HG02759 (cell line): Measurements from ENCODE around the gene ATXN8OS.
"Not testable (repeated sequence)": the region's sequence is repeated elsewhere in the genome, so short reads cannot be mapped to it uniquely, and the experiment has no call there.

ENCODE experiments used
- ATAC-seq: cut with Tn5 transposase; IDR thresholded peaks from one replicate; pipeline ENCODE4 v1.9.1; 2021; ENCODE audit warnings: mild to moderate bottlenecking, moderate library complexity; ENCODE audit not compliant: unreplicated experiment

Gene ATXN8OS

GRCh38 chr13:70107498-70108281 is at the start of gene ATXN8OS:
Gene ATXN8OS (plus strand): TSS chr13:70107826.
- no peak for ATAC-seq

- no peak for ATAC-seq
Observed at GRCh38 chr13:70080012-70080411, 27.6 kb upstream of the ATXN8OS start.

- no peak for ATAC-seq
Observed at GRCh38 chr13:70087247-70087646, 20.4 kb upstream of the ATXN8OS start.

GRCh38 chr13:70088926-70089325 is 18.7 kb upstream of the ATXN8OS start:
- ATAC-seq, result no peak

GRCh38 chr13:70090036-70090723 is 17.4 kb upstream of the ATXN8OS start:
- peak; percentile 85 for ATAC-seq

GRCh38 chr13:70098669-70099068 is 9.0 kb upstream of the ATXN8OS start:
- no peak for ATAC-seq

- ATAC-seq, result no peak
Observed at GRCh38 chr13:70104481-70104880, 3.1 kb upstream of the ATXN8OS start.

- no peak for ATAC-seq
Observed at GRCh38 chr13:70107125-70107497, 515 bp upstream of the ATXN8OS start.

GRCh38 chr13:70108356-70109105 is 905 bp downstream of the ATXN8OS start, which contains the start of gene KLHL1:
Gene KLHL1 (minus strand): TSS chr13:70108452. CDS start chr13:70107699, 753 bp downstream.
- ATAC-seq, result no peak

- ATAC-seq, result no peak
Observed at GRCh38 chr13:70117338-70117905, 9.8 kb downstream of the ATXN8OS start.

- ATAC-seq, result no peak
Observed at GRCh38 chr13:70125693-70126092, 18.1 kb downstream of the ATXN8OS start.

GRCh38 chr13:70128098-70128497 is 20.5 kb downstream of the ATXN8OS start:
- no peak for ATAC-seq

- ATAC-seq, result not testable (repeated sequence)
Observed at GRCh38 chr13:70142658-70143057, 35.0 kb downstream of the ATXN8OS start.

GRCh38 chr13:70162141-70162540 is 54.5 kb downstream of the ATXN8OS start:
- no peak for ATAC-seq

GRCh38 chr13:70170689-70171088 is 63.1 kb downstream of the ATXN8OS start:
- no peak for ATAC-seq

GRCh38 chr13:70171151-70171550 is 63.5 kb downstream of the ATXN8OS start:
- ATAC-seq, result no peak

GRCh38 chr13:70172946-70173597 is 65.4 kb downstream of the ATXN8OS start:
- no peak for ATAC-seq

GRCh38 chr13:70173598-70173959 is 66.0 kb downstream of the ATXN8OS start:
- no peak for ATAC-seq

GRCh38 chr13:70178346-70178745 is 70.7 kb downstream of the ATXN8OS start:
- ATAC-seq, result no peak
